Esophagus muscularis mucosa (tissue), 4 donors: ENCODE results near the gene TXNRD3. TPM values are rescaled to one million over a fixed set of nuclear protein-coding genes. Genes with fewer than 3 reads are reported as not detected.

ENCODE experiments used
- DNase-seq: peaks from one replicate; pipeline ENCODE4 v3.0.0-alpha.2; 2017; ENCODE audit errors: extremely low spot score
- H3K27ac ChIP-seq, 4 donors: fragments of 200-600 bp; sonication (generic); replicated peaks in 1 of 4; 1 replicate in 3 of 4; 2 replicates in 1 of 4; pipeline ENCODE4 v1.5.1; 2016 to 2019; ENCODE audit warnings: mild to moderate bottlenecking in 1 of 4
- H3K27me3 ChIP-seq, 4 donors: fragments of 200-600 bp; sonication (generic); one replicate each; pipeline versions ENCODE4 v1.5.1 to v1.6.0; 2016 to 2019
- H3K36me3 ChIP-seq, 4 donors: fragments of 200-600 bp; sonication (generic); one replicate each; pipeline ENCODE4 v1.5.1; 2016 to 2019
- H3K4me1 ChIP-seq, 4 donors: fragments of 200-600 bp; sonication (generic); one replicate each; pipeline ENCODE4 v1.5.1; 2016 to 2019
- H3K4me3 ChIP-seq, 4 donors: fragments of 200-600 bp; sonication (generic); 1 replicate in 2 of 4; 2 replicates in 2 of 4; pipeline ENCODE4 v1.5.1; 2016 to 2019; ENCODE audit warnings: mild to moderate bottlenecking in 4 of 4, moderate library complexity in 1 of 4
- H3K9me3 ChIP-seq, 4 donors: fragments of 200-600 bp; sonication (generic); 1 replicate in 3 of 4; 2 replicates in 1 of 4; pipeline ENCODE4 v1.5.1; 2016 to 2019
- EP300 ChIP-seq: sonication (generic); formaldehyde crosslinking; IDR thresholded peaks from one replicate; pipeline ENCODE4 v1.6.1; 2017; ENCODE audit warnings: antibody characterized with exemption
- POLR2A ChIP-seq: fragments of 450-650 bp; IDR thresholded peaks from one replicate; pipeline ENCODE4 v1.6.1; 2017; ENCODE audit warnings: antibody characterized with exemption, moderate library complexity, mild to moderate bottlenecking, low read depth
- POLR2AphosphoS5 ChIP-seq, 2 donors: sonication (generic); formaldehyde crosslinking; IDR thresholded peaks; one replicate each; pipeline ENCODE4 v1.6.1; 2017; ENCODE audit warnings: antibody characterized with exemption in 2 of 2
- WGBS: methylation state at CpG from one replicate; pipeline ENCODE4 v1.1.5; 2018; 5-methylcytosine and 5-hydroxymethylcytosine counted together
- intact Hi-C: fragments of 100-400 bp; cut with DNase I; formaldehyde crosslinking; loops from one replicate; pipeline ENCODE4 v1.15.1; 2023
- total RNA-seq, 4 donors: library from RNA; depleted of rRNA; stranded (reverse); fragments of >200 nt; gene quantifications; one replicate each; pipeline versions ENCODE4 v1.1.0 to v1.2.1, GENCODE V29; 2016
- TF ChIP-seq, protein P1 (sequence below), 3 experiments: fragments of 200-600 bp in 2 of 3; fragments of 450-650 bp in 1 of 3; sonication (generic) in 2 of 3; IDR thresholded peaks; one replicate each; pipeline ENCODE4 v1.5.1; 2017 to 2019; ENCODE audit warnings: antibody characterized with exemption in 3 of 3, mild to moderate bottlenecking in 2 of 3, moderate library complexity in 1 of 3

Gene TXNRD3
- total RNA-seq, 4 donors from 2014 or later = 12.8 to 23.7 (median 18.7) TPM

DNA sequence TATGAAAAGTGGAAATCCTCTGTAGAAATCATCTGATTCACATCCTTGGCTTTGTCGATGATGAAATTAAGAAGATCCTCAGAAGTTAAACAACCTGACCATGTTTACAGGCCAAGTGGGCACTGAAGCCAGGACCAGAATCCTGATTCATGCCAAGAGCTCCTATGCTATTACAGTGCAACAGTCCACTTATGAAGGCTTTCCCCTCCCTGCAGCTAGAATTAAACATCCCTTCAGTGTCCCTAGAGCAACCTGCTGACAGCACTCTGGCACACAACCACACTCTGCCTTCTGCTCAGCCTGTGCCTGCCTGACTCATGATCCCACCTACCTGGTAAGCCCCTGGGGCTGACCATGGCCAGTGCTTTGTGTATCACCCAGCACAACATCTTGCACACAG is 33.8 kb downstream of the TXNRD3 start:
- no peak for DNase-seq
- Histone ChIP-seq H3K4me3 (no peak overlapping the region), H3K4me1 (peaks cover 0 to 8% (median 3%) of the 10 kb centered on the region in 4 donors), H3K27ac (no peak overlapping the region), H3K9me3 (no peaks in the 10 kb centered on the region), H3K27me3 (no peaks in the 10 kb centered on the region), H3K36me3 (peaks cover under 1 to 49% (median 8%) of the 10 kb centered on the region in 4 donors)
- TF ChIP-seq, protein P1, sequence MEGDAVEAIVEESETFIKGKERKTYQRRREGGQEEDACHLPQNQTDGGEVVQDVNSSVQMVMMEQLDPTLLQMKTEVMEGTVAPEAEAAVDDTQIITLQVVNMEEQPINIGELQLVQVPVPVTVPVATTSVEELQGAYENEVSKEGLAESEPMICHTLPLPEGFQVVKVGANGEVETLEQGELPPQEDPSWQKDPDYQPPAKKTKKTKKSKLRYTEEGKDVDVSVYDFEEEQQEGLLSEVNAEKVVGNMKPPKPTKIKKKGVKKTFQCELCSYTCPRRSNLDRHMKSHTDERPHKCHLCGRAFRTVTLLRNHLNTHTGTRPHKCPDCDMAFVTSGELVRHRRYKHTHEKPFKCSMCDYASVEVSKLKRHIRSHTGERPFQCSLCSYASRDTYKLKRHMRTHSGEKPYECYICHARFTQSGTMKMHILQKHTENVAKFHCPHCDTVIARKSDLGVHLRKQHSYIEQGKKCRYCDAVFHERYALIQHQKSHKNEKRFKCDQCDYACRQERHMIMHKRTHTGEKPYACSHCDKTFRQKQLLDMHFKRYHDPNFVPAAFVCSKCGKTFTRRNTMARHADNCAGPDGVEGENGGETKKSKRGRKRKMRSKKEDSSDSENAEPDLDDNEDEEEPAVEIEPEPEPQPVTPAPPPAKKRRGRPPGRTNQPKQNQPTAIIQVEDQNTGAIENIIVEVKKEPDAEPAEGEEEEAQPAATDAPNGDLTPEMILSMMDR (IDR thresholded peaks at IDR 0.05) = no peak
- no peak for TF ChIP-seq EP300
- no peak for TF ChIP-seq POLR2A
- TF ChIP-seq POLR2AphosphoS5 (IDR thresholded peaks at IDR 0.05) = no peak
- intact Hi-C loops = no loop called here
- 69% methylated on average over 1 of the region's 1 CpG for WGBS

DNA sequence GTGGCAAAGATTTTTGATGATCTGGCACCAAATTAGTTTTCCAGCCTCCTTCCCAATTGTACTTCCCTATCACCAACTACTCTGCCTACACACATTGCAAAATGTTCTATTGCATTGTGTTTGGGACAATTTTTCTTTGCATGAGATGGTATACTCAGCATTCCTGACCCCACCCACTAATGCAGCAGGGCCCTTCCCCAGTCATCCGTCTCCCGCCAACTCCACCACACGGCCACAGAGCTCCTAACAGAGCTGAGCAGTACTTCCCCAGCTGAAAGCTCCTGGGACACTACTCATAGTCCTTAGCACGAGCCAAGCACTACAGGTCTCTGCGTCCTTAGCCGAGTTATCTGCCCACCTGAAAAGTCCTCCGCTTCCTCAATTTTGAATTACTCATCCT is 34.2 kb downstream of the TXNRD3 start:
- Histone ChIP-seq H3K4me3 (no peak overlapping the region), H3K9me3 (no peaks in the 10 kb centered on the region), H3K36me3 (peaks cover 5 to 50% (median 12%) of the 10 kb centered on the region in 4 donors), H3K27ac (no peak overlapping the region), H3K4me1 (peaks cover 0 to 8% (median 3%) of the 10 kb centered on the region in 4 donors), H3K27me3 (no peaks in the 10 kb centered on the region)
- no peak for TF ChIP-seq POLR2AphosphoS5 (IDR thresholded peaks at IDR 0.05)
- TF ChIP-seq EP300 = no peak
- TF ChIP-seq POLR2A = no peak
- TF ChIP-seq, protein P1 (IDR thresholded peaks at IDR 0.05) = no peak
- 92% methylated on average over 7 of the region's 7 CpGs for WGBS
- intact Hi-C loops = no loop called here
- no peak for DNase-seq

DNA sequence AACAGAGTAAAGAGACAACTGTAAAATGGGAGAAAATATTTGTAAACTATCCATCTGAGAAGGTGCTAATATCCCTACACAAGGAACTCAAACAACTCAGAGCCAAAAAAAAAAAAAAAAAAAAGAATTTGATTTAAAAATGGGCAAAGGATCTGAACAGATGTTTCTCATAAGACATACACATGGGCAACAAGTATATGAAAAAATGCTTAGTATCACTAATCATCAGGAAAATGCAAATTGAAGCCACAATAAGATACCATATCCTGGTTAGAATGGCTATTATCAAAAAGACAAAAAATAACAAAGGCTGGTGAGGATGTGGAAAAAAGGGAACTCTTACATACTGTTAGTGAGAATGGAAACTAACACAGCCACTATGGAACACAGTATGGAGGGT is 36.2 kb downstream of the TXNRD3 start:
- TF ChIP-seq EP300 (no peak), POLR2AphosphoS5 (IDR thresholded peaks at IDR 0.05) (no peak), POLR2A (no peak)
- TF ChIP-seq, protein P1 (IDR thresholded peaks at IDR 0.05) = no peak
- peaks cover 0 to 8% (median 3%) of the 10 kb centered on the region in 4 donors for H3K4me1 ChIP-seq
- H3K27me3 ChIP-seq = no peaks in the 10 kb centered on the region
- no peak for DNase-seq
- peaks cover 5 to 61% (median 15%) of the 10 kb centered on the region in 4 donors for H3K36me3 ChIP-seq
- intact Hi-C loops = no loop called here
- no peak overlapping the region for H3K4me3 ChIP-seq
- H3K9me3 ChIP-seq = no peaks in the 10 kb centered on the region
- H3K27ac ChIP-seq = no peak overlapping the region

DNA sequence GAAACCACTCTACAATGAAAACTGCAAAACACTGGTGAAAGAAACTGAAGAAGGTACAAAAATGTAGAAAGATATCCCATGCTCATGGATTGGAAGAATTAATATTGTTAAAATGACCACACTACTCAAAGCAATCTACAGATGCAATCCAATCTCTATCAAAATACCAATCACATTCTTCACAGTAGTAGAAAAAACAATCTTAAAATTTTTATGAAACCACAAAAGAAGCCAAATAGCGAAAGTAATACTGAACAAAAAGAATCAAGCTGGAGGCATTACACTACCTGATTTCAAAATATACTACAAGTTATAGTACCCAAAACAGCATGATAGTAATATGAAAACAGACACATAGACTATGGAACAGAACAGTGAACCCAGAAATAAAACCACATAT is 36.9 kb downstream of the TXNRD3 start:
- no peak for DNase-seq
- intact Hi-C loops = no loop called here
- WGBS = 89% methylated on average over 1 of the region's 1 CpG
- no peaks in the 10 kb centered on the region for H3K27me3 ChIP-seq
- H3K4me1 ChIP-seq = peaks cover 0 to 8% (median 3%) of the 10 kb centered on the region in 4 donors
- H3K9me3 ChIP-seq = no peaks in the 10 kb centered on the region
- H3K36me3 ChIP-seq = peaks cover 5 to 69% (median 15%) of the 10 kb centered on the region in 4 donors
- no peak overlapping the region for H3K4me3 ChIP-seq
- no peak for TF ChIP-seq POLR2AphosphoS5 (IDR thresholded peaks at IDR 0.05)
- TF ChIP-seq, protein P1 (IDR thresholded peaks at IDR 0.05) = no peak
- no peak for TF ChIP-seq EP300
- TF ChIP-seq POLR2A = no peak
- H3K27ac ChIP-seq = no peak overlapping the region

DNA sequence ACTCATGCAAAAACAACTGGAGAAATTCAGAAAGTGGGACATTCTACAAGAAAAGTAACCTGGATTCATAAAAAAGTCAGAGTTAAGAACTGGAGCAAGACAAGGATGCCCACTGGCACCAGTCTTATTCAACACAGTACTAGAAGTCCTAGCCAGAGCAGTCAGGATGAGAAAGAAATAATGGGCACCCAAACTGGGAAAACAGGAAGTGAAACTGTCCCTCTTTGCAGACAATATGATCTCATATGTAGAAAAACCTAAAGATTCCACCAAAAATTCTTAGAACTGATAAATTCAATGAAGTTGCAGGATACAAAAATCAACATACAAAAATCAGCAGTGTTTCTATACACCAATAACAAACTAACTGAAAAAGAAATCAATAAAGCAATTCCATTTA is 37.4 kb downstream of the TXNRD3 start:
- no peaks in the 10 kb centered on the region for H3K27me3 ChIP-seq
- DNase-seq = no peak
- H3K4me1 ChIP-seq = peaks cover 0 to 8% (median 3%) of the 10 kb centered on the region in 4 donors
- intact Hi-C loops = no loop called here
- TF ChIP-seq, protein P1 (IDR thresholded peaks at IDR 0.05) = no peak
- no peak for TF ChIP-seq POLR2A
- no peak for TF ChIP-seq EP300
- no peak for TF ChIP-seq POLR2AphosphoS5 (IDR thresholded peaks at IDR 0.05)
- H3K4me3 ChIP-seq = no peak overlapping the region
- no peak overlapping the region for H3K27ac ChIP-seq
- no peaks in the 10 kb centered on the region for H3K9me3 ChIP-seq
- peaks cover 5 to 70% (median 15%) of the 10 kb centered on the region in 4 donors for H3K36me3 ChIP-seq
